Right ventricle myocardium superior (tissue), 1 donor: Measurements from ENCODE around the gene ZBTB48. TPM values are rescaled to one million over a fixed set of nuclear protein-coding genes. Genes with fewer than 3 reads are reported as not detected.
"Not testable (repeated sequence)": the region's sequence is repeated elsewhere in the genome, so short reads cannot be mapped to it uniquely, and the experiment has no call there.

Experiments
- ATAC-seq: fragments of 200-7000 bp; cut with Tn5 transposase; one replicate; pipeline ENCODE4 v1.9.1; 2020; ENCODE audit warnings: mild to moderate bottlenecking; ENCODE audit not compliant: poor library complexity
- DNase-seq: peaks from one replicate; pipeline ENCODE4 v3.0.0-alpha.2; 2020
- intact Hi-C: fragments of 100-400 bp; cut with DNase I; formaldehyde crosslinking; loops from one replicate; pipeline ENCODE4 v1.11.2; 2022
- total RNA-seq: library from RNA; stranded (reverse); fragmentation: NEBNext Ultra II Directional; extraction: Animal tissue kit (Norgen Biotek cat#: 25700); gene quantifications from one replicate; pipeline ENCODE4 v1.2.1, GENCODE V29; 2021
- donor health status: DM: no; HTN: yes; CAD: no; lungs with severe emphysema.

The ZBTB48 gene
- total RNA-seq, 1 donor from 2014 or later = 11.7 TPM

GRCh38 chr1:6588128-6588892 lies 8.5 kb downstream of the ZBTB48 start:
- intact Hi-C loops = no loop called here
- no peak for ATAC-seq
- no peak for DNase-seq

GRCh38 chr1:6588893-6589520 lies 9.2 kb downstream of the ZBTB48 start:
- ATAC-seq (no peak), DNase-seq (no peak)
- intact Hi-C loops = no loop called here

- DNase-seq = no peak
- intact Hi-C loops = no loop called here
Measured at GRCh38 chr1:6590046-6590445, 10.3 kb downstream of the ZBTB48 start.

GRCh38 chr1:6591222-6591621 lies 11.4 kb downstream of the ZBTB48 start:
- intact Hi-C loops = no loop called here
- DNase-seq (peak; percentile 67), ATAC-seq (peak; percentile 30)

More at GRCh38 chr1:6590046-6590445, 10.3 kb downstream of the ZBTB48 start:
- no peak for ATAC-seq

- intact Hi-C loops = no loop called here
- no peak for ATAC-seq
- no peak for DNase-seq
Measured at GRCh38 chr1:6591644-6592043, 11.8 kb downstream of the ZBTB48 start.

GRCh38 chr1:6592441-6592840 lies 12.6 kb downstream of the ZBTB48 start:
- ATAC-seq = no peak
- intact Hi-C loops = no loop called here
- peak; percentile 56 for DNase-seq

GRCh38 chr1:6592865-6593593 lies 13.2 kb downstream of the ZBTB48 start:
- intact Hi-C loops = no loop called here
- no peak for ATAC-seq

GRCh38 chr1:6593810-6594209 lies 14.0 kb downstream of the ZBTB48 start:
- no peak for DNase-seq
- ATAC-seq = no peak
- intact Hi-C loops = no loop called here

More at GRCh38 chr1:6592865-6593593, 13.2 kb downstream of the ZBTB48 start:
- no peak for DNase-seq

GRCh38 chr1:6594977-6595740 lies 15.4 kb downstream of the ZBTB48 start:
- no peak for ATAC-seq
- DNase-seq = no peak
- intact Hi-C loops = no loop called here

GRCh38 chr1:6596351-6596750 lies 16.6 kb downstream of the ZBTB48 start:
- ATAC-seq (no peak), DNase-seq (no peak)
- intact Hi-C loops = no loop called here

GRCh38 chr1:6596886-6597776 lies 17.3 kb downstream of the ZBTB48 start:
- intact Hi-C loops = no loop called here
- ATAC-seq (peak; percentile 23), DNase-seq (no peak)

GRCh38 chr1:6597777-6598131 lies 18.0 kb downstream of the ZBTB48 start:
- intact Hi-C loops = no loop called here
- DNase-seq (no peak), ATAC-seq (no peak)

- intact Hi-C loops = no loop called here
- DNase-seq = no peak
- ATAC-seq = no peak
Measured at GRCh38 chr1:6599141-6599975, 19.6 kb downstream of the ZBTB48 start.

- DNase-seq, ATAC-seq, intact Hi-C loops: not testable (repeated sequence)
Measured at GRCh38 chr1:6599991-6600390, 20.2 kb downstream of the ZBTB48 start.

- DNase-seq (no peak), ATAC-seq (peak; percentile 10)
- intact Hi-C loops = no loop called here
Measured at GRCh38 chr1:6600410-6601048, 20.7 kb downstream of the ZBTB48 start.

- ATAC-seq (peak; percentile 31), DNase-seq (peak; percentile 81)
- intact Hi-C loops = no loop called here
Measured at GRCh38 chr1:6601049-6601922, 21.5 kb downstream of the ZBTB48 start.
